ENCODE data around the gene ZNF445. TPM values are rescaled to one million over a fixed set of nuclear protein-coding genes. Genes with fewer than 3 reads are reported as not detected.

ZNF445 gene
- total RNA-seq, 3 donors from 2014 or later: 5.8 to 8.9 (median 7.2) TPM

- Histone ChIP-seq H3K27me3 (no peaks in the 10 kb centered on the region), H3K4me1 (no peaks in the 10 kb centered on the region), H3K9me3 (peaks cover 31 to 58% of the 10 kb centered on the region in 2 donors), H3K4me3 (no peak overlapping the region), H3K36me3 (peaks cover 5% of the 10 kb centered on the region), H3K27ac (no peak overlapping the region)
- no peak for DNase-seq (ENCODE audit: low spot score in 2 of 2)
- TF ChIP-seq POLR2AphosphoS5 (IDR thresholded peaks at IDR 0.05) (no peak), CTCF (IDR thresholded peaks at IDR 0.05) (no peak), POLR2A (IDR thresholded peaks at IDR 0.05) (no peak)
- intact Hi-C loops (cut with DNase I; ENCODE audit: low total_unique reads): no loop called here
Measured at GRCh38 chr3:44499149-44499898, 21.9 kb upstream of the ZNF445 start.

GRCh38 chr3:44495636-44496415 lies 18.4 kb upstream of the ZNF445 start:
- H3K27me3 ChIP-seq: no peaks in the 10 kb centered on the region
- no peak overlapping the region for H3K27ac ChIP-seq
- TF ChIP-seq CTCF (IDR thresholded peaks at IDR 0.05): no peak
- TF ChIP-seq POLR2A (IDR thresholded peaks at IDR 0.05): no peak
- no peak for TF ChIP-seq POLR2AphosphoS5 (IDR thresholded peaks at IDR 0.05)
- H3K9me3 ChIP-seq: peaks cover 34 to 68% of the 10 kb centered on the region in 2 donors
- no peak for DNase-seq (ENCODE audit: low spot score in 2 of 2)
- no peak overlapping the region for H3K4me3 ChIP-seq
- intact Hi-C loops (cut with DNase I; ENCODE audit: low total_unique reads): no loop called here
- H3K4me1 ChIP-seq: no peaks in the 10 kb centered on the region
- H3K36me3 ChIP-seq: peaks cover 5% of the 10 kb centered on the region

- intact Hi-C loops (cut with DNase I; ENCODE audit: low total_unique reads): no loop called here
- Histone ChIP-seq H3K27me3 (no peaks in the 10 kb centered on the region), H3K27ac (no peak overlapping the region), H3K4me1 (no peaks in the 10 kb centered on the region), H3K9me3 (peaks cover 10 to 37% of the 10 kb centered on the region in 2 donors), H3K36me3 (no peaks in the 10 kb centered on the region), H3K4me3 (no peak overlapping the region)
- DNase-seq (ENCODE audit: low spot score in 2 of 2): no peak
- TF ChIP-seq POLR2A (IDR thresholded peaks at IDR 0.05): no peak
- TF ChIP-seq CTCF (IDR thresholded peaks at IDR 0.05): no peak
- no peak for TF ChIP-seq POLR2AphosphoS5 (IDR thresholded peaks at IDR 0.05)
Measured at GRCh38 chr3:44492496-44492895, 15.0 kb upstream of the ZNF445 start.

GRCh38 chr3:44482721-44483120 lies 5.3 kb upstream of the ZNF445 start:
- H3K4me3 ChIP-seq: no peak overlapping the region
- H3K27ac ChIP-seq: no peak overlapping the region
- H3K36me3 ChIP-seq: no peaks in the 10 kb centered on the region
- intact Hi-C loops (cut with DNase I; ENCODE audit: low total_unique reads): no loop called here
- H3K4me1 ChIP-seq: no peaks in the 10 kb centered on the region
- H3K27me3 ChIP-seq: no peaks in the 10 kb centered on the region
- H3K9me3 ChIP-seq: no peaks in the 10 kb centered on the region
- TF ChIP-seq CTCF (IDR thresholded peaks at IDR 0.05) (no peak), POLR2AphosphoS5 (IDR thresholded peaks at IDR 0.05) (no peak), POLR2A (IDR thresholded peaks at IDR 0.05) (no peak)
- no peak for DNase-seq (ENCODE audit: low spot score in 2 of 2)

- Histone ChIP-seq H3K9me3 (no peaks in the 10 kb centered on the region), H3K4me1 (peaks cover 0 to 7% of the 10 kb centered on the region in 2 donors), H3K27me3 (no peaks in the 10 kb centered on the region), H3K36me3 (no peaks in the 10 kb centered on the region), H3K4me3 (no peak overlapping the region), H3K27ac (no peak overlapping the region)
- intact Hi-C loops (cut with DNase I; ENCODE audit: low total_unique reads): no loop called here
- DNase-seq (ENCODE audit: low spot score in 2 of 2): no peak
- TF ChIP-seq POLR2A (IDR thresholded peaks at IDR 0.05) (no peak), CTCF (IDR thresholded peaks at IDR 0.05) (no peak), POLR2AphosphoS5 (IDR thresholded peaks at IDR 0.05) (no peak)
Measured at GRCh38 chr3:44478606-44479094, 1.2 kb upstream of the ZNF445 start.
